Type B pancreatic cell (in vitro differentiated cells): ENCODE data around the gene PVR. TPM values are rescaled to one million over a fixed set of nuclear protein-coding genes. Genes with fewer than 3 reads are reported as not detected.

Experiments
- DNase-seq: peaks from one replicate; pipeline ENCODE4 v3.0.0; 2021; ENCODE audit warnings: mixed read lengths; ENCODE audit not compliant: unreplicated experiment; ENCODE audit errors: extremely low spot score
- H3K27ac Mint-ChIP-seq: 2 replicates; pipeline ENCODE4 v1.8.0; 2021; ENCODE audit warnings: mild to moderate bottlenecking, mixed read lengths
- H3K27me3 Mint-ChIP-seq: 2 replicates; pipeline ENCODE4 v1.8.0; 2021; ENCODE audit warnings: mixed read lengths
- H3K36me3 Mint-ChIP-seq: 2 replicates; pipeline ENCODE4 v1.8.0; 2021; ENCODE audit warnings: mixed read lengths
- H3K4me1 Mint-ChIP-seq: one replicate; pipeline ENCODE4 v1.8.0; 2021; ENCODE audit warnings: mixed read lengths; ENCODE audit not compliant: unreplicated experiment
- H3K4me3 Mint-ChIP-seq: 2 replicates; pipeline ENCODE4 v1.8.0; 2021; ENCODE audit warnings: mild to moderate bottlenecking, mixed read lengths
- H3K9me3 Mint-ChIP-seq: 2 replicates; pipeline ENCODE4 v1.8.0; 2021; ENCODE audit warnings: mixed read lengths
- CTCF ChIP-seq: fragments of 200-600 bp; sonication (generic); conservative IDR thresholded peaks from 2 replicates; pipeline ENCODE4 v1.5.0; 2021; ENCODE audit warnings: antibody characterized with exemption, mild to moderate bottlenecking
- total RNA-seq: library from RNA; stranded (reverse); gene quantifications from 2 replicates; pipeline ENCODE4 v1.2.1, GENCODE V29; 2021; ENCODE audit warnings: low replicate concordance

PVR gene
- total RNA-seq, 1 donor from 2014 or later = 29.7 TPM

- Mint-ChIP-seq H3K4me1 (no peaks in the 10 kb centered on the region), H3K9me3 (no peaks in the 10 kb centered on the region), H3K36me3 (no peaks in the 10 kb centered on the region), H3K27me3 (no peaks in the 10 kb centered on the region), H3K27ac (peak within 1 kb of the TSS; percentile 39), H3K4me3 (no peak within 1 kb of the TSS)
- DNase-seq = no peak
- no peak for TF ChIP-seq CTCF
These were observed 27.7 kb downstream of the PVR start, which contains the start of gene CEACAM19 for GRCh38 chr19:44671400-44671799. CEACAM19 (plus strand) TSS chr19:44671482; CDS start chr19:44671932, 450 bp downstream.

GRCh38 chr19:44672226-44672625, 28.5 kb downstream of the PVR start:
- TF ChIP-seq CTCF = no peak
- Mint-ChIP-seq H3K27me3 (no peaks in the 10 kb centered on the region), H3K9me3 (no peaks in the 10 kb centered on the region), H3K27ac (no peak overlapping the region), H3K36me3 (no peaks in the 10 kb centered on the region), H3K4me3 (no peak overlapping the region), H3K4me1 (peaks cover 3% of the 10 kb centered on the region)
- no peak for DNase-seq

GRCh38 chr19:44673510-44673909, 29.8 kb downstream of the PVR start:
- Mint-ChIP-seq H3K27ac (no peak overlapping the region), H3K36me3 (no peaks in the 10 kb centered on the region), H3K4me1 (peaks cover 6% of the 10 kb centered on the region), H3K4me3 (no peak overlapping the region), H3K27me3 (no peaks in the 10 kb centered on the region), H3K9me3 (no peaks in the 10 kb centered on the region)
- no peak for TF ChIP-seq CTCF
- DNase-seq = no peak

- Mint-ChIP-seq H3K36me3 (no peaks in the 10 kb centered on the region), H3K27me3 (no peaks in the 10 kb centered on the region), H3K4me3 (no peak overlapping the region), H3K27ac (peak overlapping the region; percentile 69), H3K9me3 (no peaks in the 10 kb centered on the region), H3K4me1 (peaks cover 6% of the 10 kb centered on the region)
- TF ChIP-seq CTCF = no peak
- DNase-seq = no peak
These were observed 31.8 kb downstream of the PVR start for GRCh38 chr19:44675521-44675920.

GRCh38 chr19:44677019-44677811, 33.5 kb downstream of the PVR start:
- Mint-ChIP-seq H3K9me3 (no peaks in the 10 kb centered on the region), H3K4me1 (peaks cover 6% of the 10 kb centered on the region), H3K4me3 (peak overlapping the region; percentile 50), H3K27me3 (no peaks in the 10 kb centered on the region), H3K36me3 (no peaks in the 10 kb centered on the region), H3K27ac (peak overlapping the region; percentile 82)
- no peak for TF ChIP-seq CTCF
- DNase-seq = no peak
